ENCODE results near the gene TAGLN.

The TAGLN gene

GRCh38 chr11:117199053-117199915 lies at the start of gene TAGLN:
Gene TAGLN (plus strand): TSS chr11:117199370. CDS start chr11:117203014, 3,644 bp downstream.
- peaks cover 12% of the 10 kb centered on the region for H3K36me3 ChIP-seq (ENCODE audit: control insufficient read depth, insufficient read depth, low read length)
- no peak for TF ChIP-seq CTCF (IDR thresholded peaks at IDR 0.05; ENCODE audit: insufficient read depth, low read length, poor library complexity, severe bottlenecking)
- no peak within 1 kb of the TSS for H3K4me3 ChIP-seq (replicated peaks; ENCODE audit: low read depth, low read length)
- DNase-seq (ENCODE audit: extremely low read depth, insufficient read length), result no peak
- H3K27me3 ChIP-seq (replicated peaks; ENCODE audit: control insufficient read depth, insufficient read depth, low read length), result no peaks in the 10 kb centered on the region

GRCh38 chr11:117152066-117152465 lies 47.1 kb upstream of the TAGLN start:
- peaks cover 1% of the 10 kb centered on the region for H3K36me3 ChIP-seq (ENCODE audit: control insufficient read depth, insufficient read depth, low read length)

GRCh38 chr11:117154468-117154867 lies 44.7 kb upstream of the TAGLN start:
- H3K27me3 ChIP-seq (replicated peaks; ENCODE audit: control insufficient read depth, insufficient read depth, low read length), result no peaks in the 10 kb centered on the region
- peaks cover 1% of the 10 kb centered on the region for H3K36me3 ChIP-seq (ENCODE audit: control insufficient read depth, insufficient read depth, low read length)
- DNase-seq (ENCODE audit: extremely low read depth, insufficient read length), result no peak
- H3K4me3 ChIP-seq (replicated peaks; ENCODE audit: low read depth, low read length), result no peak overlapping the region
- no peak for TF ChIP-seq CTCF (IDR thresholded peaks at IDR 0.05; ENCODE audit: insufficient read depth, low read length, poor library complexity, severe bottlenecking)

More at GRCh38 chr11:117152066-117152465, 47.1 kb upstream of the TAGLN start:
- DNase-seq (ENCODE audit: extremely low read depth, insufficient read length), result no peak
- H3K27me3 ChIP-seq (replicated peaks; ENCODE audit: control insufficient read depth, insufficient read depth, low read length), result no peaks in the 10 kb centered on the region
- TF ChIP-seq CTCF (IDR thresholded peaks at IDR 0.05; ENCODE audit: insufficient read depth, low read length, poor library complexity, severe bottlenecking), result no peak
- no peak overlapping the region for H3K4me3 ChIP-seq (replicated peaks; ENCODE audit: low read depth, low read length)

GRCh38 chr11:117157507-117157906 lies 41.7 kb upstream of the TAGLN start:
- Histone ChIP-seq H3K4me3 (replicated peaks; ENCODE audit: low read depth, low read length) (no peak overlapping the region), H3K36me3 (ENCODE audit: control insufficient read depth, insufficient read depth, low read length) (peaks cover 2% of the 10 kb centered on the region), H3K27me3 (replicated peaks; ENCODE audit: control insufficient read depth, insufficient read depth, low read length) (no peaks in the 10 kb centered on the region)
- TF ChIP-seq CTCF (IDR thresholded peaks at IDR 0.05; ENCODE audit: insufficient read depth, low read length, poor library complexity, severe bottlenecking), result no peak
- DNase-seq (ENCODE audit: extremely low read depth, insufficient read length), result no peak

GRCh38 chr11:117159892-117160291 lies 39.3 kb upstream of the TAGLN start:
- no peak for TF ChIP-seq CTCF (IDR thresholded peaks at IDR 0.05; ENCODE audit: insufficient read depth, low read length, poor library complexity, severe bottlenecking)
- no peak overlapping the region for H3K4me3 ChIP-seq (replicated peaks; ENCODE audit: low read depth, low read length)
- no peaks in the 10 kb centered on the region for H3K27me3 ChIP-seq (replicated peaks; ENCODE audit: control insufficient read depth, insufficient read depth, low read length)
- peaks cover 2% of the 10 kb centered on the region for H3K36me3 ChIP-seq (ENCODE audit: control insufficient read depth, insufficient read depth, low read length)
- no peak for DNase-seq (ENCODE audit: extremely low read depth, insufficient read length)
